K562 (cell line): Measurements from ENCODE around the gene TMEM147. TPM values are rescaled to one million over a fixed set of nuclear protein-coding genes. Genes with fewer than 3 reads are reported as not detected.

ENCODE experiments used
- ATAC-seq: fragments of 200-7000 bp; cut with Tn5 transposase; 3 replicates; pipeline ENCODE4 v1.9.1; 2020; ENCODE audit warnings: moderate library complexity
- BruUV-seq: library from RNA; stranded (reverse); fragments of 400-500 nt; replicated peaks from 2 replicates; lab custom pipeline; 2021; lab: Mats Ljungman, UMichigan
- CTCF ChIA-PET: fragments of 300-600 bp; formaldehyde crosslinking; extraction: SDS; loops from one replicate; lab custom pipeline; 2021; ENCODE audit warnings: low intra/inter-chr PET ratio; lab: Yijun Ruan, JAX
- POLR2A ChIA-PET: fragments of 300-600, 350-650 bp; sonication (Branson Sonifier 250); formaldehyde crosslinking; extraction: SDS; loops from one replicate; lab custom pipeline; 2021; ENCODE audit warnings: antibody characterized with exemption, inconsistent platforms; lab: Yijun Ruan, JAX
- DNase-seq, 4 experiments: peaks; one replicate each; pipeline versions ENCODE4 v3.0.0 to v3.0.0-alpha.2; 2011 to 2018; ENCODE audit warnings: low spot score in 3 of 4, mixed read lengths in 3 of 4; ENCODE audit errors: extremely low read depth in 1 of 4
- FAIRE-seq: peaks from 2 replicates; lab custom pipeline; 2011; peaks lifted over from hg19 to GRCh38; lab: Jason Lieb, UNC
- H2AFZ ChIP-seq: 2 replicates; pipeline ENCODE4 v1.6.0; 2011; ENCODE audit warnings: low read depth, low read length, control low read depth, inconsistent platforms
- H3K27ac ChIP-seq: fragments of 200-600 bp; 3 replicates; pipeline ENCODE4 v1.8.0; 2011; ENCODE audit warnings: low read depth, mild to moderate bottlenecking, control low read depth, inconsistent platforms, low read length, moderate library complexity, mixed read lengths; ENCODE audit errors: extremely low read depth
- H3K27me3 ChIP-seq, 2 experiments: fragments of 300-600 bp in 1 of 2; 2 replicates in 1 of 2; 3 replicates in 1 of 2; pipeline versions ENCODE4 v1.6.0 to v1.8.0; 2011; ENCODE audit warnings: inconsistent platforms in 2 of 2, low read length in 2 of 2, mild to moderate bottlenecking in 1 of 2, mixed read lengths in 1 of 2, moderate library complexity in 1 of 2; ENCODE audit not compliant: control insufficient read depth in 2 of 2, insufficient read depth in 2 of 2
- H3K36me3 ChIP-seq: fragments of 300-600 bp; 3 replicates; pipeline ENCODE4 v1.8.0; 2011; ENCODE audit warnings: mild to moderate bottlenecking, low read length, inconsistent platforms; ENCODE audit not compliant: control insufficient read depth, insufficient read depth
- H3K4me1 ChIP-seq, 2 experiments: fragments of 200-600 bp in 1 of 2; replicated peaks in 1 of 2; 2 replicates in 1 of 2; 3 replicates in 1 of 2; pipeline versions ENCODE4 v1.5.1 to v1.8.0; 2011; ENCODE audit warnings: inconsistent platforms in 2 of 2, low read length in 2 of 2, mild to moderate bottlenecking in 1 of 2, mixed read lengths in 1 of 2, moderate library complexity in 1 of 2; ENCODE audit not compliant: control insufficient read depth in 2 of 2, insufficient read depth in 2 of 2
- H3K4me2 ChIP-seq: 2 replicates; pipeline ENCODE4 v1.6.1; 2011; ENCODE audit warnings: low read length, control low read depth, inconsistent platforms, mixed read lengths; ENCODE audit not compliant: insufficient read depth
- H3K4me3 ChIP-seq: fragments of 200-600 bp; sonication (generic), shearing (Covaris generic); 2 replicates; pipeline ENCODE4 v1.5.1; 2016; ENCODE audit warnings: control low read depth, inconsistent platforms
- H3K79me2 ChIP-seq: fragments of 200-600 bp; 3 replicates; pipeline ENCODE4 v1.8.0; 2011; ENCODE audit warnings: low read length, inconsistent platforms; ENCODE audit not compliant: control insufficient read depth, insufficient read depth
- H3K9ac ChIP-seq, 2 experiments: 2 replicates each; pipeline versions ENCODE4 v1.6.0 to v1.6.1; 2011; ENCODE audit warnings: low read depth in 2 of 2, low read length in 2 of 2, control low read depth in 1 of 2, inconsistent platforms in 1 of 2, mild to moderate bottlenecking in 1 of 2, mixed read lengths in 1 of 2; ENCODE audit not compliant: insufficient read depth in 1 of 2
- H3K9me1 ChIP-seq: one replicate; pipeline ENCODE4 v1.6.0; 2011; ENCODE audit warnings: inconsistent platforms, mild to moderate bottlenecking, low read length, moderate library complexity; ENCODE audit not compliant: control insufficient read depth, insufficient read depth
- H3K9me3 ChIP-seq: replicated peaks from 2 replicates; pipeline ENCODE4 v1.5.1; 2011; ENCODE audit warnings: low read depth, low read length, inconsistent platforms; ENCODE audit not compliant: control insufficient read depth, insufficient read depth
- H4K20me1 ChIP-seq: replicated peaks from 2 replicates; pipeline ENCODE4 v1.6.1; 2011; ENCODE audit warnings: low read length, inconsistent platforms, mixed read lengths; ENCODE audit not compliant: control insufficient read depth, insufficient read depth
- ATF2 ChIP-seq: sonication (generic); formaldehyde crosslinking; IDR thresholded peaks from 2 replicates; pipeline ENCODE4 v1.8.1; 2022; ENCODE audit warnings: missing genetic modification reagents
- NR4A1 ChIP-seq, 2 experiments: fragments of 250-450 bp in 1 of 2; fragments of 450-650 bp in 1 of 2; sonication (Bioruptor Pico) in 1 of 2; IDR thresholded peaks; 2 replicates each; pipeline versions ENCODE4 v1.4.0 to v1.6.1; 2016 to 2020; ENCODE audit warnings: mild to moderate bottlenecking in 2 of 2, missing compliant biosample characterization in 1 of 2, missing genetic modification characterization in 1 of 2, moderate library complexity in 1 of 2
- TCF7 ChIP-seq: sonication (generic); IDR thresholded peaks from 2 replicates; pipeline ENCODE4 v1.6.1; 2016; ENCODE audit warnings: antibody characterized with exemption, borderline replicate concordance
- WHSC1 ChIP-seq: IDR thresholded peaks from one replicate; pipeline ENCODE4 v1.6.1; 2012; ENCODE audit warnings: low read length, control low read depth, inconsistent platforms
- ZNF324 ChIP-seq: fragments of 250-450 bp; sonication (Bioruptor Pico); IDR thresholded peaks from 2 replicates; pipeline ENCODE4 v1.4.0; 2020; ENCODE audit warnings: mild to moderate bottlenecking
- WGBS: fragments of 100-300 bp; shearing (Covaris generic); methylation state at CpG from one replicate; pipeline ENCODE4 v1.1.6; 2016; ENCODE audit warnings: low coverage, mixed read lengths; ENCODE audit not compliant: insufficient coverage; ENCODE audit errors: missing lambda C conversion rate; 5-methylcytosine and 5-hydroxymethylcytosine counted together
- in situ Hi-C: fragments of 300-500 bp; cut with MboI; formaldehyde crosslinking; loops from 4 replicates; pipeline ENCODE4 v1.15.0; 2018; ENCODE audit warnings: inconsistent platforms, mixed read lengths
- intact Hi-C: fragments of 100-400 bp; cut with micrococcal nuclease; formaldehyde crosslinking; loops from 2 replicates; pipeline ENCODE4 v1.14.2; 2022
- polyA plus RNA-seq, 8 experiments: library from polyadenylated mRNA; depleted of rRNA in 4 of 8; stranded (reverse) in 5 of 8; unstranded in 3 of 8; fragments of >200 nt; fragmentation: Nextera tagmentation in 2 of 8; fragmentation: Illumina TruSeq in 1 of 8; extraction: Ambion mirVana in 2 of 8; extraction: Trizol in 1 of 8; gene quantifications; 2 replicates each; pipeline versions ENCODE4 v1.2.1 to v1.2.3, GENCODE V29; 2011 to 2014; ENCODE audit warnings: inconsistent platforms in 1 of 8, missing spikeins in 1 of 8
- total RNA-seq, 7 experiments: library from RNA; depleted of rRNA in 6 of 7; stranded (reverse); fragments of >200 nt in 6 of 7; fragmentation: Illumina TruSeq in 2 of 7; extraction: Trizol in 2 of 7; gene quantifications; 2 replicates each; pipeline versions ENCODE4 v1.2.1 to v1.2.3, GENCODE V29; 2011 to 2021; ENCODE audit warnings: low replicate concordance in 1 of 7

Gene TMEM147
- total and polyA plus RNA-seq, 9 of the 15 experiments (the other 6 are each of a cell fraction or from before 2014, with no cell fraction given): 73.8 to 194 (median 142) TPM

DNA sequence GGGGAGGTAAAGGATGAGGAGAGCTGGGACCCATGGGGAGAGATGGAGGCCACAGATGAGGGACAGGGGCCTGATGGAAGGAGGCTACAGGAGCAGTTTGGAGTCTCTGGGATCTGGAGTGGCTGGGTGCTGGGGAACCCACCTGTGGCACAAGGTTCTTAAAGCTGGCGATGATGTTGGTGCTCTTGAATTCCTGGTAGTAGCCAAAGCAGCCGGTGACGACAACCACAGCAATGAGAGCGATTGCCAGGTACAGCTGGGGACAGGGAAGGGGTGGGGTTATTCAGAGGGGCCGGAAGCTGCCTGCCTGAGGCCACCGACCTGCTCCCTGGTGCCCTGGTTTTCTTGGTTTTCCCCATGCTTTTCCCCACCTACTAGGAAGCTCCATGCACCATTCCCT, 15.3 kb downstream of the TMEM147 start:
- DNase-seq (no peak), FAIRE-seq (no peak), ATAC-seq (no peak)
- ChIA-PET POLR2A (no interaction called here), CTCF (no interaction called here)
- 4% methylated on average over 6 of the region's 6 CpGs for WGBS
- TF ChIP-seq WHSC1: no peak
- TF ChIP-seq NR4A1 (CRISPR knock-in tag; IDR thresholded peaks at IDR 0.05): no peak
- TF ChIP-seq NR4A1 (tag; IDR thresholded peaks at IDR 0.05): no peak
- TF ChIP-seq ZNF324: no peak
- TF ChIP-seq ATF2: no peak
- no peak for TF ChIP-seq TCF7
- H3K27me3 ChIP-seq: peaks cover 28 to 51% of the 10 kb centered on the region in 2 experiments; a peak in 4 of 5 replicates
- H3K4me2 ChIP-seq: no peak overlapping the region
- H3K9me1 ChIP-seq: peaks cover 3% of the 10 kb centered on the region
- intact Hi-C loops: no loop called here
- no peaks in the 10 kb centered on the region for H3K9me3 ChIP-seq
- H3K79me2 ChIP-seq: no peaks in the 10 kb centered on the region
- in situ Hi-C loops: no loop called here
- H3K4me1 ChIP-seq: peaks cover 4 to 32% of the 10 kb centered on the region in 2 experiments; a peak in 3 of 5 replicates
- no peak overlapping the region for H3K9ac ChIP-seq
- no peak overlapping the region for H3K4me3 ChIP-seq
- no peaks in the 10 kb centered on the region for H3K36me3 ChIP-seq
- H2AFZ ChIP-seq: no peak overlapping the region
- BruUV-seq: no TSS peak
- H4K20me1 ChIP-seq: peaks cover 7% of the 10 kb centered on the region; the same call in 1 of the 2 replicates
- no peak overlapping the region for H3K27ac ChIP-seq
